KOPT-K1 (cell line): ENCODE data around the gene SDR39U1.
A peak's percentile ranks its signal among the peaks of the same experiment; 100 is the strongest.

Experiments
- H3K27ac ChIP-seq: fragments of 200-600 bp; sonication (generic); 2 replicates; pipeline ENCODE4 v1.5.1; 2016; ENCODE audit warnings: antibody characterized with exemption, mild to moderate bottlenecking, low read depth, low read length; ENCODE audit not compliant: poor library complexity, severe bottlenecking
- H3K36me3 ChIP-seq: fragments of 200-600 bp; sonication (generic); 2 replicates; pipeline ENCODE4 v1.5.1; 2017; ENCODE audit warnings: antibody characterized with exemption, mild to moderate bottlenecking, low read length, moderate library complexity; ENCODE audit not compliant: insufficient read depth
- H3K9me3 ChIP-seq: fragments of 200-600 bp; sonication (generic); 2 replicates; pipeline ENCODE4 v1.5.1; 2017; ENCODE audit warnings: antibody characterized with exemption, low read length, mild to moderate bottlenecking; ENCODE audit not compliant: insufficient read depth, poor library complexity, severe bottlenecking

SDR39U1 gene

GRCh38 chr14:24436355-24437019 lies 6.1 kb downstream of the SDR39U1 start:
- Histone ChIP-seq H3K9me3 (no peaks in the 10 kb centered on the region), H3K36me3 (peaks cover 77% of the 10 kb centered on the region), H3K27ac (no peak overlapping the region)

GRCh38 chr14:24435998-24436354 lies 6.6 kb downstream of the SDR39U1 start:
- H3K27ac ChIP-seq: no peak overlapping the region
- peaks cover 72% of the 10 kb centered on the region for H3K36me3 ChIP-seq
- H3K9me3 ChIP-seq: no peaks in the 10 kb centered on the region

GRCh38 chr14:24435192-24435810 lies 7.3 kb downstream of the SDR39U1 start:
- Histone ChIP-seq H3K36me3 (peaks cover 66% of the 10 kb centered on the region), H3K27ac (no peak overlapping the region), H3K9me3 (no peaks in the 10 kb centered on the region)

GRCh38 chr14:24434676-24435075 lies 7.9 kb downstream of the SDR39U1 start:
- Histone ChIP-seq H3K9me3 (no peaks in the 10 kb centered on the region), H3K27ac (no peak overlapping the region), H3K36me3 (peaks cover 59% of the 10 kb centered on the region)

GRCh38 chr14:24434036-24434435 lies 8.5 kb downstream of the SDR39U1 start:
- Histone ChIP-seq H3K9me3 (no peaks in the 10 kb centered on the region), H3K36me3 (peaks cover 53% of the 10 kb centered on the region), H3K27ac (no peak overlapping the region)

- H3K27ac ChIP-seq: no peak overlapping the region
- H3K36me3 ChIP-seq: peaks cover 39% of the 10 kb centered on the region
- no peaks in the 10 kb centered on the region for H3K9me3 ChIP-seq
Measured at GRCh38 chr14:24432259-24433131, 10.1 kb downstream of the SDR39U1 start.

GRCh38 chr14:24431569-24432258 lies 10.9 kb downstream of the SDR39U1 start:
- Histone ChIP-seq H3K36me3 (peaks cover 33% of the 10 kb centered on the region), H3K27ac (no peak overlapping the region)

GRCh38 chr14:24430682-24431568 lies 11.7 kb downstream of the SDR39U1 start:
- peak overlapping the region; percentile 66 for H3K27ac ChIP-seq
- peaks cover 25% of the 10 kb centered on the region for H3K36me3 ChIP-seq
- no peaks in the 10 kb centered on the region for H3K9me3 ChIP-seq

More at GRCh38 chr14:24431569-24432258, 10.9 kb downstream of the SDR39U1 start:
- no peaks in the 10 kb centered on the region for H3K9me3 ChIP-seq

GRCh38 chr14:24430143-24430681 lies 12.4 kb downstream of the SDR39U1 start:
- H3K27ac ChIP-seq: peak overlapping the region; percentile 66
- H3K9me3 ChIP-seq: no peaks in the 10 kb centered on the region
- peaks cover 24% of the 10 kb centered on the region for H3K36me3 ChIP-seq

- Histone ChIP-seq H3K36me3 (peaks cover 24% of the 10 kb centered on the region), H3K9me3 (no peaks in the 10 kb centered on the region), H3K27ac (peak within 1 kb of the TSS; percentile 66)
Measured at GRCh38 chr14:24429395-24430142, 13.0 kb downstream of the SDR39U1 start, which contains the start of the genes CBLN3 and KHNYN. TSS of gene CBLN3 (minus strand) at chr14:24429668. CDS start at chr14:24429054, 614 bp downstream. TSS of gene KHNYN (plus strand) at chr14:24429954. CDS start at chr14:24430731, 777 bp downstream.

- Histone ChIP-seq H3K36me3 (peaks cover 18% of the 10 kb centered on the region), H3K27ac (no peak overlapping the region), H3K9me3 (no peaks in the 10 kb centered on the region)
Measured at GRCh38 chr14:24428628-24429394, 13.8 kb downstream of the SDR39U1 start.

- no peak overlapping the region for H3K27ac ChIP-seq
- H3K36me3 ChIP-seq: peaks cover 9% of the 10 kb centered on the region
- no peaks in the 10 kb centered on the region for H3K9me3 ChIP-seq
Measured at GRCh38 chr14:24427537-24428508, 14.8 kb downstream of the SDR39U1 start.
